ENCODE results near the gene NCAPG2.

Gene NCAPG2

DNA sequence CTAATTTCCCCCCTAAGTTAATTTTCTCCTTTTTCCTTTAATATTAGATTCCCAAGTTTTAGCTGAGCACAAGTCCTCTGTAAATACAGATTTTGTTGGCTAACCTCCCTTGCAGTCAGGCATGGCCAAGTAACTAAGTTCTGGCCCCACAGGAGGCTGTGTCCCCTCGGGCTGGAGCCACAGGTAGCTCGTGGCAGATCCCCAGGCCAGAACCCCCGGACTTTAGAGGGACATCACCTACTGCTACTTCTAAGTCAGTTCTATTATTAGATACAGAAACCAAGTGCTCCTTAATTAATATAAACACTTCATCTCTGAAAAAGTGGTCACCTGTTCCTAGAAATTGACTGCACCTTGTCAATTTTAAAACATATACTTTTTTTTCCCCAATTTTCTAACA, 46.1 kb upstream of the NCAPG2 start:
- no peak overlapping the region for H3K4me2 ChIP-seq (ENCODE audit: low read length, poor library complexity, severe bottlenecking)
- no peak overlapping the region for H3K23ac ChIP-seq (ENCODE audit: low read length in 2 of 2)
- no peak overlapping the region for H4K8ac ChIP-seq (ENCODE audit: low read length)
- no peaks in the 10 kb centered on the region for H3K27me3 ChIP-seq (ENCODE audit: control insufficient read depth in 1 of 2, insufficient read depth in 1 of 2, low read length in 2 of 2)
- no peak overlapping the region for H2BK12ac ChIP-seq (ENCODE audit: low read length in 2 of 2)
- no peak overlapping the region for H2AFZ ChIP-seq (ENCODE audit: low read depth, low read length)
- H2BK15ac ChIP-seq (ENCODE audit: low read depth, poor library complexity, severe bottlenecking) = no peak overlapping the region
- whole genome bisulfite sequencing = 91% methylated on average over 3 of the region's 3 CpGs
- no peak overlapping the region for H3K18ac ChIP-seq (ENCODE audit: low read depth in 1 of 2, low read length in 2 of 2)
- no peak overlapping the region for H3K9ac ChIP-seq (ENCODE audit: low read length)
- no peak for DNase-seq
- no peak overlapping the region for H3K4ac ChIP-seq (ENCODE audit: low read depth in 1 of 2, low read length in 2 of 2)
- peaks cover 2% of the 10 kb centered on the region for H3K4me1 ChIP-seq (ENCODE audit: control insufficient read depth, insufficient read depth, low read depth, low read length)
- no peak overlapping the region for H2BK120ac ChIP-seq (ENCODE audit: low read depth, low read length)
- no peak overlapping the region for H3K27ac ChIP-seq (ENCODE audit: low read length, poor library complexity, severe bottlenecking)
- H2AK5ac ChIP-seq (ENCODE audit: low read length, severe bottlenecking) = no peak overlapping the region
- H3K79me1 ChIP-seq (replicated peaks; ENCODE audit: low read length, poor library complexity, severe bottlenecking) = peaks cover 23% of the 10 kb centered on the region
- H4K91ac ChIP-seq (ENCODE audit: low read length) = no peak overlapping the region
- no peaks in the 10 kb centered on the region for H3K9me3 ChIP-seq (ENCODE audit: control insufficient read depth, low read length)
- no peak overlapping the region for H3K4me3 ChIP-seq (ENCODE audit: insufficient read depth in 1 of 2, low read depth in 1 of 2, low read length in 2 of 2)
- H2BK5ac ChIP-seq (ENCODE audit: low read depth, low read length, poor library complexity, severe bottlenecking) = no peak overlapping the region
- H3K14ac ChIP-seq (ENCODE audit: low read length in 2 of 2) = no peak overlapping the region
- peaks cover 39 to 94% of the 10 kb centered on the region in 2 experiments for H3K36me3 ChIP-seq (ENCODE audit: control insufficient read depth in 1 of 2, insufficient read depth in 2 of 2, low read depth in 1 of 2, low read length in 2 of 2)

DNA sequence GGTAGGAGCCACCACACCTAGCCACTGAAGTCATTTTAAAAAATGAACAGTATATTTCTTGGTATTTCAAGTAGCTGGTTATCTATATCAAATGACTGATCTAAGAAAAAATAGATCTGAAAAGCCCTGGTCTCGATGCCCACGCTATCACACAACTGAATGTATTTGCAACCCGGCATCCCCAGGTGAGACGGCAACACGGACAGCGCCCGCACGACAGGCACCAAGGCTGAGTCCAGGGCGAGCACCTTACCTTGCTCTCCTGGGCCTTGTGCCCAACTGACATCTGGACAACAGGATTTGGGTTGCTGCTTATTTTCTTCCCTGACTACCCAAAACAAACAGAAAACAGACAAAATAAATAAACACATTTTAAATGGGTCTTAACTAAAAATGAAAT, 44.8 kb upstream of the NCAPG2 start:
- no peak overlapping the region for H2BK12ac ChIP-seq (ENCODE audit: low read length in 2 of 2)
- H3K4ac ChIP-seq (ENCODE audit: low read depth in 1 of 2, low read length in 2 of 2) = no peak overlapping the region
- H3K27me3 ChIP-seq (ENCODE audit: control insufficient read depth in 1 of 2, insufficient read depth in 1 of 2, low read length in 2 of 2) = no peaks in the 10 kb centered on the region
- H3K23ac ChIP-seq (ENCODE audit: low read length in 2 of 2) = no peak overlapping the region
- no peak overlapping the region for H3K9ac ChIP-seq (ENCODE audit: low read length)
- no peak overlapping the region for H2AK5ac ChIP-seq (ENCODE audit: low read length, severe bottlenecking)
- DNase-seq = no peak
- H3K27ac ChIP-seq (ENCODE audit: low read length, poor library complexity, severe bottlenecking) = no peak overlapping the region
- no peak overlapping the region for H4K8ac ChIP-seq (ENCODE audit: low read length)
- no peak overlapping the region for H3K4me3 ChIP-seq (ENCODE audit: insufficient read depth in 1 of 2, low read depth in 1 of 2, low read length in 2 of 2)
- no peak overlapping the region for H2AFZ ChIP-seq (ENCODE audit: low read depth, low read length)
- H3K36me3 ChIP-seq (ENCODE audit: control insufficient read depth in 1 of 2, insufficient read depth in 2 of 2, low read depth in 1 of 2, low read length in 2 of 2) = peaks cover 36 to 94% of the 10 kb centered on the region in 2 experiments
- H4K91ac ChIP-seq (ENCODE audit: low read length) = no peak overlapping the region
- H2BK120ac ChIP-seq (ENCODE audit: low read depth, low read length) = no peak overlapping the region
- H2BK15ac ChIP-seq (ENCODE audit: low read depth, poor library complexity, severe bottlenecking) = no peak overlapping the region
- H2BK5ac ChIP-seq (ENCODE audit: low read depth, low read length, poor library complexity, severe bottlenecking) = no peak overlapping the region
- H3K14ac ChIP-seq (ENCODE audit: low read length in 2 of 2) = no peak overlapping the region
- H3K9me3 ChIP-seq (ENCODE audit: control insufficient read depth, low read length) = no peaks in the 10 kb centered on the region
- peaks cover 20% of the 10 kb centered on the region for H3K79me1 ChIP-seq (replicated peaks; ENCODE audit: low read length, poor library complexity, severe bottlenecking)
- 98% methylated on average over 9 of the region's 9 CpGs for WGBS
- H3K18ac ChIP-seq (ENCODE audit: low read depth in 1 of 2, low read length in 2 of 2) = no peak overlapping the region
- H3K4me1 ChIP-seq (ENCODE audit: control insufficient read depth, insufficient read depth, low read depth, low read length) = peaks cover 2% of the 10 kb centered on the region
- no peak overlapping the region for H3K4me2 ChIP-seq (ENCODE audit: low read length, poor library complexity, severe bottlenecking)

DNA sequence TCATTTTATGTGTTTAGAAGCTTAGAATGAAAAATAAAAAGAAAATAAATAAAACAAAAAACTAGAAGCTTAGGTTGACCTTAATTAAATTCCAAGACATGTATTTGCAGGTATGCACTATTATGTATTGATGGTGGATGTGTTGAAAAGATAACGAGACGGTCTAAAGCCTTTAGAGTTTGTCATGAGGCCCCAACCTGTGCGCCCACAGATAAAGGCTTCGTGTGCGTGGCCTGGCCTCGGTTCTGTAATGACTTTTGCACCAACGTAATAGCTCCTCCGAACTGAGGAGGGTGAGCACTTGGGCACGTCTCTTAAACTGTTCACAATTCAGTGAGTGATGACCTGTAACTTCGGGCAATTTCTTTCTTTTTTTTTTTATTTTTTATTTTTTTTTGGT, 43.7 kb upstream of the NCAPG2 start:
- no peak overlapping the region for H2BK5ac ChIP-seq (ENCODE audit: low read depth, low read length, poor library complexity, severe bottlenecking)
- H3K9me3 ChIP-seq (ENCODE audit: control insufficient read depth, low read length) = no peaks in the 10 kb centered on the region
- no peak overlapping the region for H3K14ac ChIP-seq (ENCODE audit: low read length in 2 of 2)
- no peak overlapping the region for H4K8ac ChIP-seq (ENCODE audit: low read length)
- no peaks in the 10 kb centered on the region for H3K27me3 ChIP-seq (ENCODE audit: control insufficient read depth in 1 of 2, insufficient read depth in 1 of 2, low read length in 2 of 2)
- 94% methylated on average over 9 of the region's 10 CpGs for WGBS
- H2BK12ac ChIP-seq (ENCODE audit: low read length in 2 of 2) = no peak overlapping the region
- H3K4me3 ChIP-seq (ENCODE audit: insufficient read depth in 1 of 2, low read depth in 1 of 2, low read length in 2 of 2) = no peak overlapping the region
- H4K91ac ChIP-seq (ENCODE audit: low read length) = no peak overlapping the region
- no peak overlapping the region for H3K4me2 ChIP-seq (ENCODE audit: low read length, poor library complexity, severe bottlenecking)
- H3K23ac ChIP-seq (ENCODE audit: low read length in 2 of 2) = no peak overlapping the region
- no peaks in the 10 kb centered on the region for H3K4me1 ChIP-seq (ENCODE audit: control insufficient read depth, insufficient read depth, low read depth, low read length)
- H3K27ac ChIP-seq (ENCODE audit: low read length, poor library complexity, severe bottlenecking) = no peak overlapping the region
- H2BK15ac ChIP-seq (ENCODE audit: low read depth, poor library complexity, severe bottlenecking) = no peak overlapping the region
- H3K36me3 ChIP-seq (ENCODE audit: control insufficient read depth in 1 of 2, insufficient read depth in 2 of 2, low read depth in 1 of 2, low read length in 2 of 2) = peaks cover 35 to 96% of the 10 kb centered on the region in 2 experiments
- no peak for DNase-seq
- no peak overlapping the region for H3K18ac ChIP-seq (ENCODE audit: low read depth in 1 of 2, low read length in 2 of 2)
- H2AK5ac ChIP-seq (ENCODE audit: low read length, severe bottlenecking) = no peak overlapping the region
- H2AFZ ChIP-seq (ENCODE audit: low read depth, low read length) = no peak overlapping the region
- H2BK120ac ChIP-seq (ENCODE audit: low read depth, low read length) = no peak overlapping the region
- no peak overlapping the region for H3K4ac ChIP-seq (ENCODE audit: low read depth in 1 of 2, low read length in 2 of 2)
- no peak overlapping the region for H3K9ac ChIP-seq (ENCODE audit: low read length)
- H3K79me1 ChIP-seq (replicated peaks; ENCODE audit: low read length, poor library complexity, severe bottlenecking) = peaks cover 17% of the 10 kb centered on the region

DNA sequence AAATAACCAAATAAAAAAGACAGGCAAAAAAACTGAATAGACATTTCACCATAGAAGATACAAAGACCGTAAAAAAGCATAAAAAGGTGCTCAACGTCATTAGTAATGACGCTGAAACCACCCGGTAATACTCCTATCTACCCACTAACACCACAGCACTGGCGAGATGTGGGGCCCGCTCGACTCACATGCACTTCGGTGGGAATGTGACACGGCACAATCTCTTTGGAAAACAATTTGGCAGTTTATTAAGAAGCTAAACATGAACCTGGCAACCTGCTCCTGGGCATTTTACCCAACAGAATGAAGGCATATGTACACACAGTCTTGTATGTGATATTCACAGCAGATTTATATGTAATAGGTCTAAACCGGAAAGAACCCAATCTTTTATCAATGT, 42.8 kb upstream of the NCAPG2 start:
- H3K23ac ChIP-seq (ENCODE audit: low read length in 2 of 2) = no peak overlapping the region
- H3K79me1 ChIP-seq (replicated peaks; ENCODE audit: low read length, poor library complexity, severe bottlenecking) = peaks cover 23% of the 10 kb centered on the region
- H3K4me3 ChIP-seq (ENCODE audit: insufficient read depth in 1 of 2, low read depth in 1 of 2, low read length in 2 of 2) = no peak overlapping the region
- H3K14ac ChIP-seq (ENCODE audit: low read length in 2 of 2) = no peak overlapping the region
- H2AFZ ChIP-seq (ENCODE audit: low read depth, low read length) = no peak overlapping the region
- no peak overlapping the region for H3K9ac ChIP-seq (ENCODE audit: low read length)
- no peak overlapping the region for H2BK12ac ChIP-seq (ENCODE audit: low read length in 2 of 2)
- no peak overlapping the region for H3K18ac ChIP-seq (ENCODE audit: low read depth in 1 of 2, low read length in 2 of 2)
- H4K8ac ChIP-seq (ENCODE audit: low read length) = no peak overlapping the region
- no peak overlapping the region for H2AK5ac ChIP-seq (ENCODE audit: low read length, severe bottlenecking)
- H3K4me2 ChIP-seq (ENCODE audit: low read length, poor library complexity, severe bottlenecking) = no peak overlapping the region
- H3K4ac ChIP-seq (ENCODE audit: low read depth in 1 of 2, low read length in 2 of 2) = no peak overlapping the region
- DNase-seq = no peak
- H3K4me1 ChIP-seq (ENCODE audit: control insufficient read depth, insufficient read depth, low read depth, low read length) = no peaks in the 10 kb centered on the region
- no peaks in the 10 kb centered on the region for H3K27me3 ChIP-seq (ENCODE audit: control insufficient read depth in 1 of 2, insufficient read depth in 1 of 2, low read length in 2 of 2)
- H2BK15ac ChIP-seq (ENCODE audit: low read depth, poor library complexity, severe bottlenecking) = no peak overlapping the region
- whole genome bisulfite sequencing = over 99% methylated on average over 9 of the region's 10 CpGs
- H2BK120ac ChIP-seq (ENCODE audit: low read depth, low read length) = no peak overlapping the region
- H3K27ac ChIP-seq (ENCODE audit: low read length, poor library complexity, severe bottlenecking) = no peak overlapping the region
- H3K9me3 ChIP-seq (ENCODE audit: control insufficient read depth, low read length) = no peaks in the 10 kb centered on the region
- peaks cover 39 to 96% of the 10 kb centered on the region in 2 experiments for H3K36me3 ChIP-seq (ENCODE audit: control insufficient read depth in 1 of 2, insufficient read depth in 2 of 2, low read depth in 1 of 2, low read length in 2 of 2)
- no peak overlapping the region for H2BK5ac ChIP-seq (ENCODE audit: low read depth, low read length, poor library complexity, severe bottlenecking)
- no peak overlapping the region for H4K91ac ChIP-seq (ENCODE audit: low read length)
